Measurements from ENCODE around the gene CEP97.

CEP97 gene

DNA sequence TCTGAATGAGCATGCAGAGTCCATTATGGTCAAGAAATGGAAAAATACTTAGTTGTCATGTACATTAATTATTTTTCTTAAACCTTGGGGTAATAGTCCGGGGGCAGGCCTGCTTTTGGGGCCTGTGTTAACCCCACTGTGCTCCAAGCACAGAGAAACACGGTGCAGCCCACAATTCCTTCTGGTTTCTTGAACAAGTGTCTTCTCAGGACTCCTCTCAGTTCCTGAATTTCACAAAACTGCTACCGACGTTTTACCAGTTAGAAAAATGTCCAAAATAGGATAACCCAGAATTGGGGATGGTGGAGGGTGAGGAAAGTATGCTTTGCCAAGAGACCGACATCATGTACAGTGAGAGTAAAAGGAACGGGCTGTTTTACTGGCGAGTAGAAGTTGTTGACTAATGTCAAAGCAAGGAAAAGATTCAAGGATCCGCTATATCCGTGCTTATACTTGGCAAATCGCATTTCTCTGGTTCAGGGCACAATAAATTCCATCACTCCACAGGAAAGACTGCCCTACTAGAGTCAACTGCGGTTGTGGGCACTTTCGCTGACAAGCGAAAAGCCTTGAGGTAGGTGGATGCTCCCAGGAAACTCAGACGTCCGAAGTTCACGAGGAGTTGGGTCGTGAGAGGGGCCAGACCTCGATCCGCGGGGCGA is 54.1 kb downstream of the CEP97 start:
- no peak for DNase-seq

- DNase-seq: peak; percentile 77 to 86
Measured at GRCh38 chr3:101779047-101779821, 54.8 kb downstream of the CEP97 start, which contains the start of gene NXPE3. NXPE3 (plus strand) TSS chr3:101779211; CDS start chr3:101785597, 6,386 bp downstream.

- no peak for DNase-seq
Measured at GRCh38 chr3:101779822-101780381, 55.5 kb downstream of the CEP97 start.

DNA sequence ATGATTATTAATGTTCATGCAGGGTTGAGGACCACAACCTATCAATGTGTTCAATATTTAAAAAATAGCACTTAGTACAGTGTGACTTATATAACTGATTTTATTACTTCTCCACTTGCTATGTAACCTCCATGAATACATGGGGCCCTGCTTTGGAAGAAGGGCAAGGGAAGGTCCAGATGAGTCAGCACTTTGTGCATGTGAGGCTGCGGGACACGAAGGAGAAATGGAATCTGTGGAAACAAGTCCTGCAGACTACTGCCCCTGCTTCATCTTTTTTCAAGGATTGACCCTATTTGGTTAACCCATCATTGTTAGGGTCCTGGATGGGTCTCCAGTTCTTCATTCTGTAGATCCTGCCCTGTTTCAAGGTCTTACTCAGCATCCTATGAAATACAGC is 56.2 kb downstream of the CEP97 start:
- peak; percentile 3 to 14 for DNase-seq

DNA sequence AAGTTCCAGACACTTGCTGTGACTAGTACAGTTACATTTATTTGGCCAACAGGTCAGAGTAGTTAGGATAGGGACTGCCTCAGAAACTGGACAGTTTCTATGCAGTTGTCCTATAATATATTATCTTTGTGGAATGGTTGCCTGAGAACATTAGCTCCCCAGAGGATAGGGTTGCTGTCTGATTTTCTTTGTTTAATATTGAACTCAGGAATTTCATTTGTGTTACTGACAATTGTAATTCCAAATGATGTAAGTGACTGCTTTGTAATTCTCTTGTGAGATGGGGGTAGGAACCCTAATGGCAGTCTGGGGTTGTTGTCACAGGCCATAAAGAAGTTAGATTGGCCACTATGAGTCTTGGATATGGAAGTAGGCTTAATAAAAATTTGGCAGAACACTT is 56.8 kb downstream of the CEP97 start:
- DNase-seq: no peak

DNA sequence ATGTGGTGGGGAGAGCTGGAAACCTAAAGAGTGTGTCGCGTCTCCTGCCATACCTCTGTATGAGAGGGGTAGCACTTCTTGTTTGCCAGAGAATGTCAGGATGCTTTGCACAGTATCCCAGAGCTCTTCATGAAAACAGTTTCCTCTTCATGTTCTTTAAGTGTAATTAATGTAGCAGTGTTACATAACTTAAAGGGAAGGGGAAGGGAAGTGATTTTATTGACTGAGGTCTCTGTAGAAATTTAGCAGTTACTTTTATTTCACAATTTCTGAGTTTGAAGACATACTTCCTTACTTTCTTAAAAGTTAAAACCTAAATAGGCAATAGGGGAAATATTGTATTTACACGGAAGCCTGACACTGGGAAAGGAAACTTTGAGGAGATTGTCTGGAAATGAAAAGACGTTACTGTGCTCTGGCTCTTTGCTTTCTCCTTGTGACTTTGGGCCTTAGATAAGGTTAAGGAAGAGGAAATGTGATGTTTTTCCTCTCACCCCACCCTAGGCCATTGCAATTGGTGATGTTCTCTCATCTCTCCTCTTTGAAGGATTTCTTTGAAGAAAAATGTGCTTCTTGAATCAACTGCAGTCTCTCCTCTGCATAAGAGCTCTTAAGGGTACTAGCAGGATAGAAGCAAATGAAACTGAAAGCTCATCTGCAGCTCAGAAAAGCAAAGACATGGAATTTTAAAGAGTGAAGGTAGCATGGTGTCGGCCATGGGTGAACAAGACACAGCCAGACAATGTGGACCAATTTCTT is 60.6 kb downstream of the CEP97 start:
- no peak for DNase-seq

GRCh38 chr3:101791778-101792177 is 67.4 kb downstream of the CEP97 start:
- no peak for DNase-seq

GRCh38 chr3:101796077-101796680 is 71.8 kb downstream of the CEP97 start:
- DNase-seq: no peak

DNA sequence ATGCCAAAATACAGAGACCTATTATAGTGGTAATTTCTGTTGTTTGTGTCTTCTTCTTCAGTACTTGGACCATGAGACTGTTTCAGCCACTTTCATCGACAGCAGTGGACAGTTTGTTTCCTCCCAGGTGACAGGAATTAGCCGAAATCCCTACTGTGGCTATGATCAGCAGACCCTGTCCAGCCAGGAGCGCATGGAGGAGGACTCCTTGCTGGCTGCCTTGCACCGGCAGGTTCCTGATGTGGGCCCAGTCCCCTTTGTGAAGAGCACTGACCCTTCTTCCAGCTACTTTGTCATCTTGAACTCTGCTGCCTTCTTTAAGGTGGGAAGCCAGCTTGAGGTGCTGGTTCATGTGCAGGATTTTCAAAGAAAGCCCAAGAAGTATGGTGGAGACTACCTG is 76.8 kb downstream of the CEP97 start:
- no peak for DNase-seq

GRCh38 chr3:101802179-101802578 is 77.8 kb downstream of the CEP97 start:
- no peak for DNase-seq

DNA sequence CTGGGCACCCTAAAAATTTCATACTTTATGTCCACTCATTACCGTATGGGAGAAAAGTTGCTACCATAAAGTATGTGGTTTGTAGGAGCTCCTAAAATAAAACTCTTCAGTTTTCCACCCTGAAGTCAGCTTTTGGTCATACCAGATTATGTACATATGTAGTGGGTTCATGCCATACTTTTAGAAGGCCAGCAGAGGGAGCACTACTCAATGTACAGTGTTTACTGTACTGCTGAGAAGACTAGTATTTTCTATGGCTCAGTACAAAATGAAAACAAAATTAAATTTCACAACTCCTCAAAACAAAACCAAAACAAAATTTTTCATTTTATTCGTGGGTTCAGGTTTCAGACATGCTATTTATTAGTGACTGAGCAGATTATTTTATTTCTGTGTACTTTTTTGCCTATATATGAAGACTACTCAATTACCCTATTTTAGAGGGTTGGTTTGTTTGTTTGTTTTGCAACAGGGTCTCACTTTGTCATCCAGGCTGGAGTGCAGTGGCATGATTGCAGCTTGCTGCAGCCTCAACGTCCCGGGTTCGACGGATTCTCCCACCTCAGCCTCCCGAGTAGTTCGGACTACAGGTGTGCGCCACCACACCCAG is 78.9 kb downstream of the CEP97 start:
- DNase-seq: peak; percentile 14 to 73

DNA sequence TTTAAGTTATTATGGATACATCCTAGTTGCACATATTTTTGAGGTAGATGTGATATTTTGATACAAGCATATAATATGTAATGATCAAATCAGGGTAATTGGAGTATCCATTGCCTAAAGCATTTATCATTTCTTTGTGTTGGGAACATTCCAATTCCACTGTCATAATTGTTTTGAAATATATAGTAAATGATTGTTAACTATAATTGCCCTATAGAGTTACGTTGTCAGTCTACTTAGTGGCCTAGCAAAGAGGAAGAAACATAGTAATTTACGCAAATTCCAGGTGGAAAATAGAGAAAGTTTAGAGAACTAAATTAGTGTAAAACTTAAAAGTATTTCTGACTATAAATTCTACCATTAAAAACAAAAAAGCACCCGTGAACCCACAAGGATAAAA is 79.5 kb downstream of the CEP97 start:
- no peak for DNase-seq

GRCh38 chr3:101806491-101806890 is 82.1 kb downstream of the CEP97 start:
- DNase-seq: no peak

- no peak for DNase-seq
Measured at GRCh38 chr3:101807888-101808287, 83.5 kb downstream of the CEP97 start.

DNA sequence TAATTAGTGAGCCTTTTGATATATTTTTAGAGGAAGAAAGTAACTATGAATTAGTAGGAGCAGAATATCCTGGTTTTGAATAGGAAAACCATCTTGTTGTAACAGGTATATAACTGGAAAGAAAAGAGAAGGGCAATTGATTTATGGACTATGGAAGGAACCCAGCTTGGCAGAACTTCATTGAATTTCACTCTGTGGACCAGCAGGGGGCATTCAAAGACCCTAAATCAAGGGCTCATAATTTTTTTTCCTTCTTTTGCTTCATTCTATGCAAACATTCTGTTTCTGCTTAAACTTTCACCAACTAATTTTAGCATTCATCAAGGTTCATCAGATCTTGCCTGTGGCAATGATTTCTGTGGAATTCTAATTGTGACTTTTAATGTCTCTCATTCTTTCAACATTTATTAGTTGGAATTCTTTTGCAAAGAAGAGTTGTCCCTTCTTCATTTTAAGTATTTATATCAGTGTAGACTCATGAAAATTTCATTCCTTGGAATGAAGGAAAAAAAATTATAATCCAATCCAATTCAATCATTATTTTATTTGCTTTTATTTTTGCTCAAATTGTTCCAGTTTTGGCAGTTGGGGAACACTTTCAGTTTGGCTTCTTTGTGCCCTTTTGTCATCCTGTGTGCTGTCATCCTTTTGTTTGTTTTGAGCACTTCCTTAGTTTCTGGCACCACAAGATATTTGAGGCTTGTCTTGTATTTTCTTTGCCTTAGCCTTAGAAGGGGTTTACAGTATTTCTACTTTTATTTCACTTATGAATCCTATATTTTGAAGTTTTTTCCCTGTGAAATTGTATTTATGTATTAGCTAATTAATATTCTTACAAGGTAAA is 85.0 kb downstream of the CEP97 start:
- peak in 1 of 2 experiments; percentile 50 for DNase-seq

GRCh38 chr3:101810022-101810418 is 85.6 kb downstream of the CEP97 start:
- DNase-seq: no peak

DNA sequence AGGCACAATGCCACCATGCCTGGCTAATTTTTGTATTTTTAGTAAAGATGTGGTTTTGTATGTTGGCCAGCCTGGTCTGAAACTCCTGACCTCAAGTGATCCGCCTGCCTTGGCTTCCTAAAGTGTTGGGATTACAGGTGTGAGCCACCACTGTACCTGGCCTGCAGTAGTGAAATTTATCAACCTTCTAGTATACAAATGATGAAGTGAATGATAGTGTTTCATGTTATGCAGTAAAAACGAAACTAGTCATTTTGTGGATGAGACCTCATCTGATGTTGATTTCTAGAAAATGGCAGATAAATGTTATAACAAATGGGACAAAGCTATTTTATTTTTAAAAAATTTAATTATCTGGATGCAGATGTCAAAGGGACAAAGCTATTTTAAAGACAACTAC is 87.5 kb downstream of the CEP97 start:
- DNase-seq: no peak

GRCh38 chr3:101812895-101813294 is 88.5 kb downstream of the CEP97 start:
- DNase-seq: no peak

DNA sequence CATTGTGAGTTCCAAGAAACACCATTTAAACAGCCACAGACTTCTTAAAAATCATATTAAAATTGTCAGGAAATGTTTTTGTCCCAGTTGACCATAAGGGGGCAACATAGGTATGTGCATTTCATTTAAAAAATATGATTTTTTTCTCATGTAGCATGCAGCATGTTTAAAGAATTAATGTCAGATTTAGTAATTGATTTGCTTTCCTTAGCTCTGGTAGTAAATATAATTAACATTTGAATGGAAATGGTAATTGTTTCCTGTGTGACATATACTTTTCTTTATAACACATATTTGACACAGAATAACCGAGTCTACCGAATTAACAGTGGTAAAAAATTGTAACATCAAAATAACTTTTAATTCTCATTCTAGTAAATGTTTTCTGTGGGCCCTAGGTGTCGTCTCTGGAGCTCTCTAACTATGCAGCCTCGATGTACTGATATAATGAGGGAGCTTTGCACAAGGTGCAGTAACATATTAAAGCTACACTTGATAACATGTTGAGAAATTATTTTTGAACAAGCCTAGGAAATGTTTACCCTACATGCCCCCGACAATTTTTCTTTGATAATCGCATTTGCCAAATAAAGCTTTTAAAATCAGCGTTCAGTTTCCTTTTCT is 89.5 kb downstream of the CEP97 start:
- peak in 1 of 2 experiments; percentile 20 for DNase-seq

DNA sequence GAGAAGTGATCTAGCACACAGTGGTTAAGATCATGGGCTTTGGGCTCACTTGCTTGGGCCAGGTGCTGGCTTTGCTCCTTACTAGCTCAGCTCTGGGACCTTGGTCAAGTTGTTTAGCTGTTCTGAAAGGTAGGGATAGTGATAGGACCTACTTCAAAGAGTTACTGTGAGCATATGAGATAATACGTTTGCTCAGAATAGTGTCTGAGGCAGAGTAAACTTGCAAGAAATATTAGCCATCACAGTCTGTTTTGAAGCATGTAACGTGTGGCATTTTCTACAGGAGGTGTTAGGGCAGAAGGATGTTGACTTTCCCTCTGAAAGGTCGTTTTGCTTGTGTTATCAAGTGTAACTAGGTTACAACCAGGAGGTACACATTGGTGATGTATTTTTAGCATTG is 90.4 kb downstream of the CEP97 start:
- DNase-seq: no peak

Data from SW 1271 (cell line).